G401 (cell line): ENCODE data around the gene UBQLN2. TPM values are rescaled to one million over a fixed set of nuclear protein-coding genes. Genes with fewer than 3 reads are reported as not detected.
A peak's percentile ranks its signal among the peaks of the same experiment; 100 is the strongest.
"Not testable (repeated sequence)": the region's sequence is repeated elsewhere in the genome, so short reads cannot be mapped to it uniquely, and the experiment has no call there.

Source experiments
- DNase-seq: peaks from one replicate; pipeline ENCODE4 v3.0.0-alpha.2; 2015; ENCODE audit warnings: low spot score
- in situ Hi-C: cut with HindIII; loops from 2 replicates; pipeline ENCODE4 v1.10.0; 2016; ENCODE audit warnings: low sequenced_read_pairs, mixed read lengths
- total RNA-seq: library from RNA; depleted of rRNA; stranded (reverse); fragments of >200 nt; shearing (Covaris generic); gene quantifications from 2 replicates; pipeline ENCODE4 v1.2.3, GENCODE V29; 2014; rRNA removed

UBQLN2 gene
- total RNA-seq: 3.6 and 4.3 TPM in 2 replicates

GRCh38 chrX:56563231-56564161, at the start of gene UBQLN2:
UBQLN2 (plus strand) TSS chrX:56563627; CDS start chrX:56563874, 247 bp downstream.
- peak; percentile 79 for DNase-seq
- in situ Hi-C loops: no loop called here

- DNase-seq: no peak
- in situ Hi-C loops: no loop called here
Measured at GRCh38 chrX:56519642-56520041, 43.8 kb upstream of the UBQLN2 start.

GRCh38 chrX:56529482-56530007, 33.9 kb upstream of the UBQLN2 start:
- DNase-seq, in situ Hi-C loops: not testable (repeated sequence)

- in situ Hi-C loops: no loop called here
- DNase-seq: no peak
Measured at GRCh38 chrX:56530011-56530410, 33.4 kb upstream of the UBQLN2 start.

GRCh38 chrX:56550667-56551066, 12.8 kb upstream of the UBQLN2 start:
- DNase-seq: no peak
- in situ Hi-C loops: no loop called here

- in situ Hi-C loops: no loop called here
- no peak for DNase-seq
Measured at GRCh38 chrX:56554870-56555269, 8.6 kb upstream of the UBQLN2 start.

- no peak for DNase-seq
- in situ Hi-C loops: no loop called here
Measured at GRCh38 chrX:56557376-56557929, 6.0 kb upstream of the UBQLN2 start.

- DNase-seq: peak; percentile 57
- in situ Hi-C loops: no loop called here
Measured at GRCh38 chrX:56564164-56564885, 898 bp downstream of the UBQLN2 start.

- no peak for DNase-seq
- in situ Hi-C loops: no loop called here
Measured at GRCh38 chrX:56564921-56565840, 1.8 kb downstream of the UBQLN2 start.

- in situ Hi-C loops: no loop called here
- no peak for DNase-seq
Measured at GRCh38 chrX:56569378-56570057, 6.1 kb downstream of the UBQLN2 start.

GRCh38 chrX:56572975-56573374, 9.5 kb downstream of the UBQLN2 start:
- in situ Hi-C loops: no loop called here
- no peak for DNase-seq

- in situ Hi-C loops: no loop called here
- DNase-seq: no peak
Measured at GRCh38 chrX:56574861-56575260, 11.4 kb downstream of the UBQLN2 start.

- in situ Hi-C loops: no loop called here
Measured at GRCh38 chrX:56576721-56577120, 13.3 kb downstream of the UBQLN2 start.

GRCh38 chrX:56588397-56589188, 25.2 kb downstream of the UBQLN2 start:
- in situ Hi-C loops: no loop called here
- DNase-seq: no peak

More at GRCh38 chrX:56576721-56577120, 13.3 kb downstream of the UBQLN2 start:
- no peak for DNase-seq

GRCh38 chrX:56591830-56592229, 28.4 kb downstream of the UBQLN2 start:
- DNase-seq, in situ Hi-C loops: not testable (repeated sequence)

GRCh38 chrX:56600141-56600540, 36.7 kb downstream of the UBQLN2 start:
- in situ Hi-C loops: no loop called here
- no peak for DNase-seq

- no peak for DNase-seq
- in situ Hi-C loops: no loop called here
Measured at GRCh38 chrX:56600987-56601386, 37.6 kb downstream of the UBQLN2 start.
